RWPE1 (cell line): ENCODE data around the gene MAP6.

Experiments used
- CTCF ChIA-PET: fragments of 350-600 bp; sonication (Branson Sonifier 250); formaldehyde crosslinking; extraction: SDS; loops from one replicate; lab custom pipeline; 2021; lab: Yijun Ruan, JAX
- POLR2A ChIA-PET: fragments of 400-600 bp; formaldehyde crosslinking; extraction: SDS; loops from one replicate; lab custom pipeline; 2020; ENCODE audit warnings: antibody characterized with exemption; ENCODE audit not compliant: low non-redundant PET; lab: Yijun Ruan, JAX
- DNase-seq: peaks from one replicate; pipeline ENCODE4 v3.0.0; 2012; ENCODE audit warnings: low spot score
- H3K27ac ChIP-seq: fragments of 450-650 bp; 2 replicates; pipeline ENCODE4 v1.5.1; 2017
- TF ChIP-seq, protein P1 (sequence below): fragments of 450-650 bp; conservative IDR thresholded peaks from 2 replicates; pipeline ENCODE4 v1.5.1; 2017; ENCODE audit warnings: low read depth, mild to moderate bottlenecking

MAP6 gene

DNA sequence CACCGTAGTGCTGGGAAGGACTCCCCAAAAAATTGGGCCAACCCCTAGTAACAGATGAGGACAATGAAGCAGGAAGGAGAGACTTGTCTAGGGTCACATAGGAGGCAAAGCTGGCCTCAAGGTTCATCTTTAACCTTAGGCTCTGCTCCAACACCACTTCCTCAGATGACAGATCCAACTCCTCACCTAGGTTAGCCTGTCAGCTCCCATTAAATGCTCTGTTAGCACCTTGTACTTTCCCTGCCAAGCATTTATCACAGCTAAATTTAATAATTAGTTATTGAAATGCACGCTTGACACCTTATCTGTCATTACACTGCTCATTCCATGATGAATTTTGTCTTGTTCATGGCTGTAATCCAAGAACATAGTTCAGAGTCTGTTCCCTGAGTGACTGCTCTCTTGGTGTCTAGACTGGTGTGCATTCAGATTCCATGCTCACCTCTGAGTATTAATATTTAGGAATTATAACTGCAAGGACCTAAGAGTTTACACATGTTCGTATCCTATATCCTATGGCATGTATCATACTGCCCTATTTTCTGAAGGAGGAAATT lies 18.6 kb downstream of the MAP6 start:
- TF ChIP-seq, protein P1, sequence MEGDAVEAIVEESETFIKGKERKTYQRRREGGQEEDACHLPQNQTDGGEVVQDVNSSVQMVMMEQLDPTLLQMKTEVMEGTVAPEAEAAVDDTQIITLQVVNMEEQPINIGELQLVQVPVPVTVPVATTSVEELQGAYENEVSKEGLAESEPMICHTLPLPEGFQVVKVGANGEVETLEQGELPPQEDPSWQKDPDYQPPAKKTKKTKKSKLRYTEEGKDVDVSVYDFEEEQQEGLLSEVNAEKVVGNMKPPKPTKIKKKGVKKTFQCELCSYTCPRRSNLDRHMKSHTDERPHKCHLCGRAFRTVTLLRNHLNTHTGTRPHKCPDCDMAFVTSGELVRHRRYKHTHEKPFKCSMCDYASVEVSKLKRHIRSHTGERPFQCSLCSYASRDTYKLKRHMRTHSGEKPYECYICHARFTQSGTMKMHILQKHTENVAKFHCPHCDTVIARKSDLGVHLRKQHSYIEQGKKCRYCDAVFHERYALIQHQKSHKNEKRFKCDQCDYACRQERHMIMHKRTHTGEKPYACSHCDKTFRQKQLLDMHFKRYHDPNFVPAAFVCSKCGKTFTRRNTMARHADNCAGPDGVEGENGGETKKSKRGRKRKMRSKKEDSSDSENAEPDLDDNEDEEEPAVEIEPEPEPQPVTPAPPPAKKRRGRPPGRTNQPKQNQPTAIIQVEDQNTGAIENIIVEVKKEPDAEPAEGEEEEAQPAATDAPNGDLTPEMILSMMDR = no peak
- POLR2A ChIA-PET = no interaction called here

GRCh38 chr11:75644946-75645345 lies 23.9 kb downstream of the MAP6 start:
- TF ChIP-seq, protein P1 = no peak
- ChIA-PET POLR2A (no interaction called here), CTCF (interaction anchor here (0.6 to 0.7 kb wide), 2 partner anchors 98 to 1011 kb away, joined by 3 to 4 read pairs; no protein-coding TSS in a partner anchor)
- no peak for DNase-seq
- H3K27ac ChIP-seq = no peak overlapping the region

More for the DNA sequence above, 18.6 kb downstream of the MAP6 start:
- no peak overlapping the region for H3K27ac ChIP-seq
- CTCF ChIA-PET = interaction anchor here (1.2 kb wide), 1 partner anchor 43 kb away, joined by 4 read pairs; no protein-coding TSS in a partner anchor
- no peak for DNase-seq

DNA sequence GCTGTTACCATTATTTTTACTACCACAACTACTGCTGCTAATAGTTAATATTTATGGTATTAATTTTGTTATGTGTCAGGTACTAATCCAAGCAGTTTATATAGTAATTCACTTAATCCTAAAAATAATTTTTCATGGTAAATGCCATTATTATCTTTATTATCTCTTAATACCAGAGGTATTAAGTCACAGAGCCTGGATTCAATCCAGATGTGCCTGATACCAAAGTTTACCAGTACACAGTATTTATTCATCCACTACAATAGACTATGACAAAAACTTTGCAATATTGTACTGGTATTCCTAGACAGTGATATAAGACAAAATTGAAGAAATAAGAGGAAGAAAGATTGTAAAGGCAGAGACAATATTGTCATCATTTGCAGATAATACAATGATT lies 24.5 kb downstream of the MAP6 start:
- no peak overlapping the region for H3K27ac ChIP-seq
- ChIA-PET POLR2A (no interaction called here), CTCF (interaction anchor here (0.7 kb wide), 1 partner anchor 1010 kb away, joined by 3 read pairs; no protein-coding TSS in a partner anchor)
- no peak for DNase-seq
- TF ChIP-seq, protein P1 = no peak

GRCh38 chr11:75642402-75643113 lies 26.3 kb downstream of the MAP6 start:
- TF ChIP-seq, protein P1 = no peak
- ChIA-PET POLR2A (no interaction called here), CTCF (no interaction called here)
- no peak for DNase-seq
- no peak overlapping the region for H3K27ac ChIP-seq

- no peak for DNase-seq
- ChIA-PET CTCF (interaction anchor here (0.5 kb wide), 1 partner anchor 106 kb away, joined by 5 read pairs; no protein-coding TSS in a partner anchor), POLR2A (no interaction called here)
- H3K27ac ChIP-seq = no peak overlapping the region
- TF ChIP-seq, protein P1 = no peak
Observed at GRCh38 chr11:75639762-75640181, 29.1 kb downstream of the MAP6 start.

DNA sequence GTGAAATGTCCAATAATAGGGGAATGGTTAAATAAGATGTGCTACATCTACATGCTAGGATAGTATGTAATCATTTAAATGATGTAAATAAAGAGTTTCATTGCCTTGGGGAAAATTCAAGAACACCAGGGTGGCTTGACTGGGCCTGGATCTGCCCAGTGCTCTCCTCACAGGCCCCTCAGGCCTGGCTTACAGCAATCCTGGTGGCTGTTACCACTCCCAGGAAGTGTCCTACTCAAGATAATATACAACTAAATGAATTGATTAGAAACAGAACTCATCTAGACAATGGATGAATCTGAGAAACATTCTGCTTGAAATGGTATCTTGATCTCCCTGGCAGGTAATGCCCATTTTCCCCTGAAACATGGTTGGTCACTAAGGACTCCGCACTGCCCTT lies 30.8 kb downstream of the MAP6 start:
- H3K27ac ChIP-seq = no peak overlapping the region
- ChIA-PET CTCF (no interaction called here), POLR2A (no interaction called here)
- TF ChIP-seq, protein P1 = no peak
- no peak for DNase-seq
